ENCODE measurements around the gene NDUFAF3. TPM values are rescaled to one million over a fixed set of nuclear protein-coding genes. Genes with fewer than 3 reads are reported as not detected.
A peak's percentile ranks its signal among the peaks of the same experiment; 100 is the strongest.

NDUFAF3 gene
- total RNA-seq, 1 experiment from 2014 or later = 40.7 TPM

DNA sequence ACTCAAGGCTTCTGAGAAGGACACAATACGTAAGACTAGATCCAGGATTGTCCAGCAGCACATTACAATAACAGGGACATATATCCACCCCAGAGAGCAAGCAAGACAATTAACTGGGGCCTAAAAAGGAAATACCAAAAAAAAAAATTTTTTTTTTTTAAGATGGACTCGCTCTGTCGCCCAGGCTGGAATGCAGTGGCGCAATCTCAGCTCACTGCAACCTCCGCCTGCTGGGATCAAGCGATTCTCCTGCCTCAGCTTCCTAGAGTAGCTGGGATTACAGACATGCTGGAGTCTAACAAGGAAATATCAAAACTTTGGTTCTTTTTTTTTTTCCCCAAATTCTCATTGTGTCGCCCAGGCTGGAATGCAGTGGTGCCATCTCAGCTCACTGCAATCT, 36.1 kb downstream of the NDUFAF3 start:
- no peak overlapping the region for H3K4ac ChIP-seq (ENCODE audit: low read depth, low read length)
- H3K27me3 ChIP-seq (ENCODE audit: insufficient read depth, low read length) = no peaks in the 10 kb centered on the region
- WGBS (ENCODE audit: extremely low coverage, insufficient read length, low lambda C conversion rate) = no CpG with 5 or more reads among the region's 7 CpGs
- no peak overlapping the region for H2BK12ac ChIP-seq (ENCODE audit: insufficient read length, low read depth, low read length)
- no peak for DNase-seq
- H3K9me3 Mint-ChIP-seq = no peaks in the 10 kb centered on the region
- H2AFZ ChIP-seq (ENCODE audit: low read length) = no peak overlapping the region
- H3K79me2 ChIP-seq (ENCODE audit: insufficient read depth, low read length) = no peaks in the 10 kb centered on the region
- no peaks in the 10 kb centered on the region for H4K20me1 ChIP-seq (ENCODE audit: control insufficient read depth, insufficient read depth, insufficient read length)
- H3K4me3 Mint-ChIP-seq = no peak overlapping the region
- H4K5ac ChIP-seq (ENCODE audit: insufficient read length, low read depth, low read length) = no peak overlapping the region
- no peaks in the 10 kb centered on the region for H3K27me3 Mint-ChIP-seq (ENCODE audit: low read depth)
- TF ChIP-seq, protein P1, sequence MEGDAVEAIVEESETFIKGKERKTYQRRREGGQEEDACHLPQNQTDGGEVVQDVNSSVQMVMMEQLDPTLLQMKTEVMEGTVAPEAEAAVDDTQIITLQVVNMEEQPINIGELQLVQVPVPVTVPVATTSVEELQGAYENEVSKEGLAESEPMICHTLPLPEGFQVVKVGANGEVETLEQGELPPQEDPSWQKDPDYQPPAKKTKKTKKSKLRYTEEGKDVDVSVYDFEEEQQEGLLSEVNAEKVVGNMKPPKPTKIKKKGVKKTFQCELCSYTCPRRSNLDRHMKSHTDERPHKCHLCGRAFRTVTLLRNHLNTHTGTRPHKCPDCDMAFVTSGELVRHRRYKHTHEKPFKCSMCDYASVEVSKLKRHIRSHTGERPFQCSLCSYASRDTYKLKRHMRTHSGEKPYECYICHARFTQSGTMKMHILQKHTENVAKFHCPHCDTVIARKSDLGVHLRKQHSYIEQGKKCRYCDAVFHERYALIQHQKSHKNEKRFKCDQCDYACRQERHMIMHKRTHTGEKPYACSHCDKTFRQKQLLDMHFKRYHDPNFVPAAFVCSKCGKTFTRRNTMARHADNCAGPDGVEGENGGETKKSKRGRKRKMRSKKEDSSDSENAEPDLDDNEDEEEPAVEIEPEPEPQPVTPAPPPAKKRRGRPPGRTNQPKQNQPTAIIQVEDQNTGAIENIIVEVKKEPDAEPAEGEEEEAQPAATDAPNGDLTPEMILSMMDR (conservative IDR thresholded peaks at IDR 0.05) = no peak
- no peak overlapping the region for H2BK5ac ChIP-seq (ENCODE audit: insufficient read length, low read length)
- no peak overlapping the region for H2BK20ac ChIP-seq (ENCODE audit: low read depth, low read length, poor library complexity, severe bottlenecking)
- H3K9ac ChIP-seq (ENCODE audit: extremely low read depth, insufficient read length, low read length) = no peak overlapping the region
- H3K4me1 Mint-ChIP-seq = no peaks in the 10 kb centered on the region
- H3K18ac ChIP-seq (ENCODE audit: insufficient read length, low read depth, low read length) = no peak overlapping the region
- peaks cover 2% of the 10 kb centered on the region for H3K79me1 ChIP-seq (ENCODE audit: insufficient read depth, low read depth, low read length, poor library complexity, severe bottlenecking)
- no peaks in the 10 kb centered on the region for H3K9me3 ChIP-seq (ENCODE audit: control insufficient read depth, low read depth, low read length)
- H2BK120ac ChIP-seq (ENCODE audit: low read depth, low read length, poor library complexity, severe bottlenecking) = no peak overlapping the region
- H3K4me1 ChIP-seq (ENCODE audit: insufficient read depth, low read length) = no peaks in the 10 kb centered on the region
- H2AK5ac ChIP-seq (ENCODE audit: insufficient read length, low read length) = no peak overlapping the region
- H4K91ac ChIP-seq (ENCODE audit: insufficient read length, low read depth, low read length) = no peak overlapping the region
- H3K27ac ChIP-seq (ENCODE audit: insufficient read length, low read depth, low read length) = no peak overlapping the region
- no peak overlapping the region for H3K56ac ChIP-seq (ENCODE audit: insufficient read length, low read depth, low read length)
- no peak overlapping the region for H3T11ph ChIP-seq (ENCODE audit: low read length)
- no peak overlapping the region for H3K23ac ChIP-seq (ENCODE audit: insufficient read length, low read depth, low read length)
- no peaks in the 10 kb centered on the region for H3K23me2 ChIP-seq (ENCODE audit: insufficient read length, low read depth, low read length, poor library complexity, severe bottlenecking)
- no peak overlapping the region for H3K27ac Mint-ChIP-seq
- H3K14ac ChIP-seq (ENCODE audit: insufficient read depth, low read length) = no peak overlapping the region
- no peak overlapping the region for H3K4me2 ChIP-seq (ENCODE audit: insufficient read depth, insufficient read length, low read length)
- no peak overlapping the region for H2BK15ac ChIP-seq (ENCODE audit: low read depth, low read length)
- no peak overlapping the region for H4K8ac ChIP-seq (replicated peaks; ENCODE audit: insufficient read length, low read depth, low read length)
- H3K36me3 Mint-ChIP-seq (ENCODE audit: insufficient read depth in 1 of 3, low read depth in 3 of 3) = peaks cover 29 to 81% (median 57%) of the 10 kb centered on the region in 3 experiments; a peak in 6 of 7 replicates

Small RNAs within 50 kb of the gene (microRNA-seq; reads per million reads assigned to microRNA genes)
- gene MIR191 (ENCODE audit: borderline microRNAs expressed) = 873 reads per million, percentile 93 among the genes with 10 or more reads in this experiment
- gene MIR425 (ENCODE audit: borderline microRNAs expressed) = 1,756 reads per million, percentile 97 among the genes with 10 or more reads in this experiment

Other genes starting within 250 kb of the NDUFAF3 start
- 38.7 and 39.1 TPM in 2 replicates for gene PRKAR2A, start 174.2 kb upstream of the NDUFAF3 start, total RNA-seq (2021)
- gene SLC25A20, start 123.2 kb upstream of the NDUFAF3 start, total RNA-seq (2021) = 6.2 and 7.4 TPM in 2 replicates
- gene ARIH2, start 103.3 kb upstream of the NDUFAF3 start, total RNA-seq (2021) = 114 and 122 TPM in 2 replicates
- gene P4HTM, start 31.9 kb upstream of the NDUFAF3 start, total RNA-seq (2021) = 34.5 and 36.0 TPM in 2 replicates
- gene WDR6, start 14.7 kb upstream of the NDUFAF3 start, total RNA-seq (2021) = 282 and 298 TPM in 2 replicates
- 27.1 and 32.3 TPM in 2 replicates for gene DALRD3, start 3.5 kb upstream of the NDUFAF3 start, total RNA-seq (2021)
- gene IMPDH2, start 7.3 kb downstream of the NDUFAF3 start, total RNA-seq (2021) = 408 and 414 TPM in 2 replicates
- 151 and 167 TPM in 2 replicates for gene QRICH1, start 72.0 kb downstream of the NDUFAF3 start, total RNA-seq (2021)
- 375 and 390 TPM in 2 replicates for gene QARS1, start 82.6 kb downstream of the NDUFAF3 start, total RNA-seq (2021)
- 66.3 and 68.9 TPM in 2 replicates for gene USP19, start 98.7 kb downstream of the NDUFAF3 start, total RNA-seq (2021)
- 121 and 130 TPM in 2 replicates for gene LAMB2, start 110.9 kb downstream of the NDUFAF3 start, total RNA-seq (2021)
- gene CCDC71, start 144.2 kb downstream of the NDUFAF3 start, total RNA-seq (2021) = 26.1 and 27.6 TPM in 2 replicates
- 13.5 and 14.4 TPM in 2 replicates for gene KLHDC8B, start 149.5 kb downstream of the NDUFAF3 start, total RNA-seq (2021)

Data from H9 (cell line).